H1 (cell line): ENCODE results near the gene RIBC2.

Experiments
- CHD7 ChIP-seq: fragments of 300-600 bp; sonication (generic); IDR thresholded peaks from 2 replicates; pipeline ENCODE4 v1.7.1; 2012; ENCODE audit warnings: low read length, moderate library complexity, mild to moderate bottlenecking, inconsistent platforms; ENCODE audit not compliant: insufficient replicate concordance
- CTCF ChIP-seq, 3 experiments: IDR thresholded peaks; 1 replicate in 2 of 3; 2 replicates in 1 of 3; pipeline versions ENCODE4 v1.5.1 to v1.6.1; 2011; ENCODE audit warnings: low read length in 3 of 3, mild to moderate bottlenecking in 3 of 3, inconsistent platforms in 2 of 3, low read depth in 1 of 3, moderate library complexity in 1 of 3; ENCODE audit not compliant: insufficient read depth in 1 of 3; ENCODE audit errors: control extremely low read depth in 1 of 3
- SRF ChIP-seq: IDR thresholded peaks from 2 replicates; pipeline ENCODE4 v1.6.1; 2011; ENCODE audit warnings: mild to moderate bottlenecking, low read depth, low read length, moderate library complexity
- TAF1 ChIP-seq: IDR thresholded peaks from 2 replicates; pipeline ENCODE4 v1.6.1; 2011; ENCODE audit warnings: mild to moderate bottlenecking, low read depth, low read length
- TCF12 ChIP-seq: IDR thresholded peaks from 2 replicates; pipeline ENCODE4 v1.6.1; 2011; ENCODE audit warnings: low read depth, mild to moderate bottlenecking, low read length
- ZNF274 ChIP-seq: IDR thresholded peaks from 2 replicates; pipeline ENCODE4 v1.7.0; 2012; ENCODE audit warnings: low read length, borderline replicate concordance; ENCODE audit errors: extremely low read depth

DNA sequence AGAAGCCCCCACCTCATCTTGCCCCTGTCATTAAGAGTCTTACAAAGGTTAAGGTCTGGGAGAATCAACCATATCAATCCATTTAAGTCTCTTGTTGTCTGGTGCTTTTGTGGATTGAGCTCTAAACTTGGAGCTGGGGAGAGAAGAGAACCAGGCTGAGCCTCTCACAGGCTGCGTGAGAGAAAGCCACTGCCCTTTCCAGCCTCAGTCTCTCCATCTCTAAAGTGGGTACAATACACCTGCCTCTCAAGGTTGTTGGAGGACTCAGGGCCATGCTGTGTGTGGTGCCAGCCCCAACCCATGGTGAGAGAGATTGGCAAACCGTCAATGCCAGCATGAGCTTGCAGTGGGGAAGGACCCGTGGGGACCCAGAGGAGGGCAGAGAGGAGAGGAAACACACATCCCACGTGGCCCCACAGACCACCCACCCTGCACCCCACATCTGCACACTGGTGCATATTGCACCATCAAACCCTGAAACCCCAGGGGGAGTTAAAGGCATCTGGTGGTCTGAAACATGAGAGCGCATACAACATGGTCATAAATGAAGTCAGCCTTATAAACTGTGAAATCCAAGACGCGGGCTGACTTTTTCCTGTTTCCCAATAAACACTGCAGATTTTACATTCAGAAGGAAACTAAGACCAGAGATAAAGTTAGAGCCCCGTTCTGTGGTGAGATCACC, 61.7 kb downstream of the RIBC2 start:
- no peak for TF ChIP-seq TAF1
- TF ChIP-seq CTCF (IDR thresholded peaks at IDR 0.05; ENCODE audit: control extremely low read depth in 1 of 3, insufficient read depth in 1 of 3, low read depth in 1 of 3, low read length in 3 of 3), result no peak
- TF ChIP-seq ZNF274, result no peak
- TF ChIP-seq TCF12, result no peak
- no peak for TF ChIP-seq CHD7
- TF ChIP-seq SRF, result no peak
